ENCODE data around the gene NANOS2. TPM values are rescaled to one million over a fixed set of nuclear protein-coding genes. Genes with fewer than 3 reads are reported as not detected.
"Not testable (repeated sequence)": the region's sequence is repeated elsewhere in the genome, so short reads cannot be mapped to it uniquely, and the experiment has no call there.

NANOS2 gene
- total and polyA plus RNA-seq, 4 donors: not detected

- TF ChIP-seq GABPA (IDR thresholded peaks at IDR 0.05 in 1 of 2, conservative IDR thresholded peaks at IDR 0.05 in 1 of 2) (no peak), NR2F2 (IDR thresholded peaks at IDR 0.05) (no peak), FOXA2 (IDR thresholded peaks at IDR 0.05) (no peak), ZBTB33 (IDR thresholded peaks at IDR 0.05) (no peak), RXRA (IDR thresholded peaks at IDR 0.05) (no peak), ATF3 (IDR thresholded peaks at IDR 0.05) (no peak)
Measured at GRCh38 chr19:45872095-45872919, 42.3 kb downstream of the NANOS2 start (continued).

GRCh38 chr19:45870798-45871197 lies 43.8 kb downstream of the NANOS2 start:
- WGBS: 87% methylated on average over 5 of the region's 5 CpGs
- Histone ChIP-seq H3K36me3 (ENCODE audit: control insufficient read depth in 4 of 4, insufficient read depth in 3 of 4, low read depth in 1 of 4, low read length in 3 of 4) (peaks cover 0 to 4% (median 1%) of the 10 kb centered on the region in 4 donors), H3K4me3 (ENCODE audit: low read depth in 1 of 3, low read length in 3 of 3) (no peak overlapping the region), H3K9ac (ENCODE audit: low read depth in 1 of 2, low read length in 2 of 2) (no peak overlapping the region), H3K27me3 (ENCODE audit: control insufficient read depth in 4 of 4, insufficient read depth in 4 of 4, low read length in 3 of 4) (no peaks in the 10 kb centered on the region), H3K4me1 (ENCODE audit: control insufficient read depth in 4 of 4, insufficient read depth in 4 of 4, low read length in 3 of 4) (peaks cover 22 to 74% (median 47%) of the 10 kb centered on the region in 4 donors), H3K9me3 (ENCODE audit: control insufficient read depth in 4 of 4, low read length in 3 of 4) (no peaks in the 10 kb centered on the region), H3K27ac (ENCODE audit: low read depth in 1 of 2, low read length in 2 of 2) (peak overlapping the region; percentile 8 to 40)
- no peak for DNase-seq (ENCODE audit: low spot score)
- TF ChIP-seq REST (IDR thresholded peaks at IDR 0.05) (no peak), RXRA (IDR thresholded peaks at IDR 0.05) (no peak), EGR1 (IDR thresholded peaks at IDR 0.05; ENCODE audit: low read depth in 2 of 2) (no peak), GABPA (IDR thresholded peaks at IDR 0.05 in 1 of 2, conservative IDR thresholded peaks at IDR 0.05 in 1 of 2) (no peak)

- DNase-seq (ENCODE audit: low spot score): not testable (repeated sequence)
Measured at GRCh38 chr19:45867241-45867640, 47.3 kb downstream of the NANOS2 start.

More at GRCh38 chr19:45867241-45867640, 47.3 kb downstream of the NANOS2 start:
- Histone ChIP-seq H3K9ac (ENCODE audit: low read depth in 1 of 2, low read length in 2 of 2) (peak overlapping the region in 1 of 2 donors; percentile 99), H3K4me3 (ENCODE audit: low read depth in 1 of 3, low read length in 3 of 3) (peak overlapping the region in 2 of 3 donors; percentile 83 to 92), H3K27ac (ENCODE audit: low read depth in 1 of 2, low read length in 2 of 2) (peak overlapping the region; percentile 96), H3K4me1 (ENCODE audit: control insufficient read depth in 4 of 4, insufficient read depth in 4 of 4, low read length in 3 of 4) (peaks cover 6 to 54% (median 29%) of the 10 kb centered on the region in 4 donors)
- not testable (repeated sequence) for H3K36me3 ChIP-seq (ENCODE audit: control insufficient read depth in 4 of 4, insufficient read depth in 3 of 4, low read depth in 1 of 4, low read length in 3 of 4); H3K27me3 ChIP-seq (ENCODE audit: control insufficient read depth in 4 of 4, insufficient read depth in 4 of 4, low read length in 3 of 4); H3K9me3 ChIP-seq (ENCODE audit: control insufficient read depth in 4 of 4, low read length in 3 of 4)
- WGBS: 53% methylated on average over 4 of the region's 4 CpGs
